Small intestine (tissue), 7 donors: Measurements from ENCODE around the gene CXCL9. TPM values are rescaled to one million over a fixed set of nuclear protein-coding genes. Genes with fewer than 3 reads are reported as not detected.
"Not testable (repeated sequence)": the region's sequence is repeated elsewhere in the genome, so short reads cannot be mapped to it uniquely, and the experiment has no call there.

ENCODE experiments used
- DNase-seq, 2 donors: peaks; one replicate each; pipeline versions ENCODE4 v3.0.0 to v3.0.0-alpha.2; 2013
- FAIRE-seq: peaks from 2 replicates; lab custom pipeline; 2012; peaks lifted over from hg19 to GRCh38; lab: Jason Lieb, UNC
- H3K27ac ChIP-seq, 3 donors: one replicate each; pipeline ENCODE4 v1.5.1; 2013; ENCODE audit warnings: low read length in 2 of 3, mild to moderate bottlenecking in 2 of 3, control low read depth in 1 of 3, inconsistent platforms in 1 of 3, low read depth in 1 of 3, moderate library complexity in 1 of 3
- H3K27me3 ChIP-seq, 3 donors: one replicate each; pipeline ENCODE4 v1.6.1; 2013; ENCODE audit warnings: low read length in 3 of 3, inconsistent platforms in 1 of 3; ENCODE audit not compliant: control insufficient read depth in 3 of 3, insufficient read depth in 3 of 3
- H3K36me3 ChIP-seq, 3 donors: one replicate each; pipeline ENCODE4 v1.6.1; 2013; ENCODE audit warnings: low read length in 3 of 3, inconsistent platforms in 1 of 3, low read depth in 1 of 3, mild to moderate bottlenecking in 1 of 3, moderate library complexity in 1 of 3; ENCODE audit not compliant: control insufficient read depth in 3 of 3, insufficient read depth in 2 of 3
- H3K4me1 ChIP-seq, 3 donors: one replicate each; pipeline ENCODE4 v1.6.1; 2013; ENCODE audit warnings: low read length in 2 of 3, inconsistent platforms in 1 of 3, low read depth in 1 of 3, mild to moderate bottlenecking in 1 of 3, moderate library complexity in 1 of 3; ENCODE audit not compliant: control insufficient read depth in 3 of 3, insufficient read depth in 2 of 3
- H3K4me3 ChIP-seq, 3 donors: one replicate each; pipeline ENCODE4 v1.5.1; 2013; ENCODE audit warnings: low read length in 3 of 3, control low read depth in 1 of 3, inconsistent platforms in 1 of 3, low read depth in 1 of 3, mild to moderate bottlenecking in 1 of 3, moderate library complexity in 1 of 3
- H3K9me3 ChIP-seq, 2 donors: one replicate each; pipeline ENCODE4 v1.6.1; 2013; ENCODE audit warnings: low read depth in 1 of 2, low read length in 1 of 2; ENCODE audit not compliant: control insufficient read depth in 2 of 2, insufficient read depth in 1 of 2
- WGBS, 3 donors: extraction: QIAGEN DNeasy Blood & Tissue Kit; methylation state at CpG; one replicate each; pipeline ENCODE4 v1.1.7; 2013; 5-methylcytosine and 5-hydroxymethylcytosine counted together
- polyA plus RNA-seq, 4 donors: library from polyadenylated mRNA; stranded (reverse) in 3 of 4; unstranded in 1 of 4; fragments of 200-250 nt in 3 of 4; fragments of 120-200 nt in 1 of 4; gene quantifications; one replicate each; pipeline versions ENCODE4 v1.2.1 to v1.2.3, GENCODE V29; 2013
- donor health status: healthy with polysubstance abuse.
- donor health status: control.
- donor health status: control.
- donor health status: Bipolar disorder and iron deficiency.
- donor health status: healthy.

The CXCL9 gene
- polyA plus RNA-seq, 4 donors: 2.0 to 4.1 (median 2.7) TPM; not detected in 1

DNA sequence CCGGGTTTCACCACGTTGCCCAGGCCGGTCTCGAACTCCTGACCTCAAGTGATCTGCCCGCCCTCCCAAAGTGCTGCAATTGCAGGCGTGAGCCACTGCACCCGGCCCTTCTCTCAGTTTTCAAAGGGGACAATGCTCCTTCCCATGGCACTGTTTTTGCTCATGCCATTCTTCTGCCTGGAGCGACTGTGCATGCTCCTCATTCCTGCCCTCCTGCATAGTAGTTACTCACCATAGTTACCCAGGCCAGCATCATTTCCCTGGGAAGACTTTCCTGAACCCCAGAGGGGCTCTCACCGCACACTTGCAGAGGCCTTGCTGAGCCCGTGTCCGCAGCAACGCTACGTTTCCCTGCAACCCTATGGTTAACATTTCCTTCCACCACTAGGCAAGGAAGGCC is 3.3 kb upstream of the CXCL9 start:
- H3K27me3 ChIP-seq: no peaks in the 10 kb centered on the region
- H3K36me3 ChIP-seq: no peaks in the 10 kb centered on the region
- 94 to 96% (median 96%) methylated on average over 13 of the region's 13 CpGs for WGBS, 3 donors
- H3K4me3 ChIP-seq: no peak overlapping the region
- FAIRE-seq (no peak), DNase-seq (no peak)
- no peak overlapping the region for H3K27ac ChIP-seq
- H3K4me1 ChIP-seq: peaks cover 0 to 18% (median 4%) of the 10 kb centered on the region in 3 donors
- no peaks in the 10 kb centered on the region for H3K9me3 ChIP-seq

DNA sequence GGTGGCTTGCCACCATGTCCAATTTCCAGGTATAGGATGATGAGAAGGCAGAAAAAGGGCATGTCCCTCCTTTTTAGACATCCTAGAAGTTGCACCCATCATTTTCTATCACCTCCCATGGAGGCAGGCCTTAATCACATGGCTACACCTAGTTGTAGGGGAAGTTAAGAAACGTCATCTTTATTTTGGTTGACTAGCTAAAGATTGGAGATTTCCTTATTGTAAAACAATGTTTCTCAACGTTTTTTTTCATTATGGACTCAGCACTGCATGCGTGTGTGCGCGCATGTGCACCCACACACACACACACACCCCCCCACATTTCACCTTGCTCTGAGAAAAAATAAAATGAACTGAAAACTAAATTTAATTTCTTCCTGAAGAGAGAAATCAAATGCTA is 2.0 kb upstream of the CXCL9 start:
- Histone ChIP-seq H3K4me3 (no peak overlapping the region), H3K27ac (no peak overlapping the region), H3K36me3 (no peaks in the 10 kb centered on the region), H3K27me3 (no peaks in the 10 kb centered on the region), H3K9me3 (no peaks in the 10 kb centered on the region), H3K4me1 (peaks cover 0 to 15% (median 4%) of the 10 kb centered on the region in 3 donors)
- no peak for DNase-seq
- 81 to 86% (median 86%) methylated on average over 5 of the region's 5 CpGs for WGBS, 3 donors
- no peak for FAIRE-seq

DNA sequence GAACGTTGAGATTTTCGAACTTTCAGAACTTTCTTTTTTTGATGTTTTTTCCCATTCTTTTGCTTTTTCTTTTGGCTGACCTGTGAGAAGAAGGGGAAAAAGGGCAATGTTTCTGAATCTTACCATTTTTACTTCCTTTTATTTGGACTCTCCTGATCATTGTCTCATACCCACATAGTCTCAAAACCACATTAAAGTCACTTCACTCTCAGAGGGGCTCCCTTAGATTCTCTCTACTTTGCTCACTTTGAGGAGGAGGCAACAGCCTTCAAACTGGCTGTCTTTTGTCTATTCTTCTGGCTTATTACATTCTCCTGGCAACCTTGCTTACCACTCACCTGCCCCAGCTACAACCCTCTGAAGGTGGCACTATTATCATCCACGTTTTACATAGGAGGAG is 3.7 kb downstream of the CXCL9 start:
- DNase-seq (no peak), FAIRE-seq (no peak)
- H3K36me3 ChIP-seq: no peaks in the 10 kb centered on the region
- peaks cover 0 to 4% of the 10 kb centered on the region in 2 donors for H3K9me3 ChIP-seq
- H3K27ac ChIP-seq: no peak overlapping the region
- WGBS, 3 donors: 79 to 85% (median 83%) methylated on average over 3 of the region's 3 CpGs
- H3K4me3 ChIP-seq: no peak overlapping the region
- no peaks in the 10 kb centered on the region for H3K27me3 ChIP-seq
- H3K4me1 ChIP-seq: peaks cover 0 to 35% (median 0%) of the 10 kb centered on the region in 3 donors

DNA sequence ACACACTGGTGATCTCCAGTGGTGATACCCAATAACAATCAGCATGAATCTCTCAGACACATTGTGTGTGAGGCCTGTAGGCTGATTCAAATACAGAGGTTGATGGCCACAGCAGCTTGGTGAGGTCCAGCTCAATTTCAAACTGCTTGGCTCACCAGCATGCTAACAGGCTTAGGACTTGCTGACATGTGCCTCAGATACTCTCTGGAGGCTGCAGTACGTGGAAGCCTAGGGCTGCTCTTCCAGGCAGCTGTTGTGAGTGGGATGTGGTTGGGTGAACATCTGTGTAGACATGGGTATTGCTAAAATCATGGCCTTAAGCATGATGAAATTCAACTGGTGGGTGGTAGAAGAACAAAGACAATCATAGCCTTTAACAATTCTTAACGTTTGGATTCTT is 4.3 kb downstream of the CXCL9 start:
- FAIRE-seq: no peak
- DNase-seq: no peak
- Histone ChIP-seq H3K9me3 (peaks cover 0 to 4% of the 10 kb centered on the region in 2 donors), H3K27me3 (no peaks in the 10 kb centered on the region), H3K27ac (no peak overlapping the region), H3K4me3 (no peak overlapping the region), H3K4me1 (peaks cover 0 to 38% (median 0%) of the 10 kb centered on the region in 3 donors), H3K36me3 (no peaks in the 10 kb centered on the region)
- 77 to 87% (median 84%) methylated on average over 2 of the region's 2 CpGs for WGBS, 3 donors

DNA sequence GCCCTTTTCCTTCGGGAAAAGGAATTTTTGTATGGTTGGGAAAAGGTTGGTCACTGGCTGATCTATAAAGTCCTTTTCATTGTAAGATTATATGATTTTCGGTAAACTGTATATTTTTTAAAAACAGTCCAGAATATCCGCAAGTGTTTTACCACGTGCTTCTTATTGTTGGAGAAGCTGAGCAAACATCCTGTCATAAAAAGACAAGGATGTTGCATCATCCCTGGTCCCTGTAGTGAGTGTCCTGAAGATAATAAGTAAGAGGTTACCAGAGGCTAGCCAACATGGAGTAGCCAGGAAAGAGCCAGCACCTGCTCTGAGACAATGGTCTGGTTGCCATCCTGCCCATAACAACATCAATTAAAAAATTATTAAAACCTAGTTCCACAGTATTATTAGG is 5.1 kb downstream of the CXCL9 start:
- no peak overlapping the region for H3K4me3 ChIP-seq
- DNase-seq (peak in 1 of 2 donors; percentile 69), FAIRE-seq (no peak)
- no peaks in the 10 kb centered on the region for H3K27me3 ChIP-seq
- no peak overlapping the region for H3K27ac ChIP-seq
- H3K36me3 ChIP-seq: no peaks in the 10 kb centered on the region
- H3K4me1 ChIP-seq: peaks cover 0 to 42% (median 0%) of the 10 kb centered on the region in 3 donors
- WGBS, 3 donors: 69 to 79% (median 77%) methylated on average over 4 of the region's 4 CpGs
- peaks cover 0 to 4% of the 10 kb centered on the region in 2 donors for H3K9me3 ChIP-seq

DNA sequence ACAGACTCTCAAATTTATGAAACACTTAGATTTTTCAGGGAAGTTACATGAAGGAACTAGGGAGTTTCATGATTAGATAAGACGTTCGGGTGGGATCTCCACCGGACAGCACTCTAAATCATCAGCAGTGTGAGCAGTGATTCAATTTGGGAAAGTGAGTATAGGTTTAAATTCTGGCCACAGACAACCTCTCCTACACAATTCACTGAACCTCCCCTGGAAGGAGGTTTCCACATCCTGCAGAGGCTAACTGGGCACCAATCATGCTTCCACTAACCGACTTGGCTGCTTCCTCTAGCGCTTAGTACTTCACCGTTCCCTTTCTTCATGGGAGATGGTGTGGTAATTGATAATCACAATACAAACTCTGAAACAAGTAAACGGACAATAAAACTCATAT is 5.6 kb downstream of the CXCL9 start:
- peaks cover 0 to 42% (median 0%) of the 10 kb centered on the region in 3 donors for H3K4me1 ChIP-seq
- no peak for FAIRE-seq
- WGBS, 3 donors: 83 to 88% (median 85%) methylated on average over 7 of the region's 7 CpGs
- no peaks in the 10 kb centered on the region for H3K27me3 ChIP-seq
- no peaks in the 10 kb centered on the region for H3K36me3 ChIP-seq
- peaks cover 0 to 4% of the 10 kb centered on the region in 2 donors for H3K9me3 ChIP-seq
- no peak for DNase-seq
- H3K27ac ChIP-seq: no peak overlapping the region
- no peak overlapping the region for H3K4me3 ChIP-seq

DNA sequence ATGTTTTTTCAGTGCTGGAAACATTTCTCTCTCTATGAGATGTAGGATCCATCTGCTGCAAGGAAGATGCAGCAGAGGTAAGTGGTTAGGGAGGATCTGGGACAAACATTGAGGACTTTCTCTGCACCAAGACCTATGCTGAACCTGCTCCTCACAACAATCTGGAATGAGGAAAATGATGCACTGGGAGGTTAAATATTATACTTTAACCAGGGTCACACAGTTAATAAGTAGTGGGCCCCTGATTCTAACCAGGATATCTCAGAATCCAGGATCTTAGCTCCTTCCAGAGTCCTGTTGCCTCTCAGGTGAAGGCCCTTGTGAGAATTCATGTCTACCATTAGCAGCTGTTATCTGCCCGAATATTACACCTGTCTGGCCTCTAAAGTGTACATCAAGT is 7.0 kb downstream of the CXCL9 start:
- DNase-seq: peak in 1 of 2 donors; percentile 32
- no peak overlapping the region for H3K4me3 ChIP-seq
- H3K9me3 ChIP-seq: peaks cover 0 to 4% of the 10 kb centered on the region in 2 donors
- no peaks in the 10 kb centered on the region for H3K36me3 ChIP-seq
- FAIRE-seq: no peak
- 65 to 92% (median 75%) methylated on average over 1 of the region's 1 CpG for WGBS, 3 donors
- no peak overlapping the region for H3K27ac ChIP-seq
- peaks cover 0 to 40% (median 0%) of the 10 kb centered on the region in 3 donors for H3K4me1 ChIP-seq
- H3K27me3 ChIP-seq: no peaks in the 10 kb centered on the region

DNA sequence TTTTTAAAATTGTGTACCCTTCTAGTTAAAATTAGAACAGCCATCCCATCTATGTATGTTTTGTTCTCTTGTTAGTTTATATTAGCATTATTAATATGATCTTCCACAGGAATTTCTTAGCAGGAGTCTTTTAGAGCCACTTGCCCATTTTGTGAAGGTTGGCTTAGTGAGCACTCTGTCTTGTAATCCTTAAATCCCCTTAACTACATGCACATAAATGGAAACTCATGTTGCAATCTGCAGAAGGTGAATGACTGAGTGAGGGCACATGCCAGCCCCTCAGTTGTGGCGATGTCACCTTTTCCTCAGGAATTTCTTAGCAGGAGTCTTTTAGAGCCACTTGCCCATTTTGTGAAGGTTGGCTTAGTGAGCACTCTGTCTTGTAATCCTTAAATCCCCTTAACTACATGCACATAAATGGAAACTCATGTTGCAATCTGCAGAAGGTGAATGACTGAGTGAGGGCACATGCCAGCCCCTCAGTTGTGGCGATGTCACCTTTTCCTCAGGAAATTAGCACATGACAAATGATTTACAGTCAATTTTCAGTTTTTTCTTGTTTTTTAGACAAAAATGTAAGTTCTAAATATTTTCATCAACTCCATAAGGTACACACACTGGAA is 8.7 kb downstream of the CXCL9 start:
- not testable (repeated sequence) for FAIRE-seq, DNase-seq
- WGBS, 3 donors: 91 to 94% (median 94%) methylated on average over 2 of the region's 2 CpGs

DNA sequence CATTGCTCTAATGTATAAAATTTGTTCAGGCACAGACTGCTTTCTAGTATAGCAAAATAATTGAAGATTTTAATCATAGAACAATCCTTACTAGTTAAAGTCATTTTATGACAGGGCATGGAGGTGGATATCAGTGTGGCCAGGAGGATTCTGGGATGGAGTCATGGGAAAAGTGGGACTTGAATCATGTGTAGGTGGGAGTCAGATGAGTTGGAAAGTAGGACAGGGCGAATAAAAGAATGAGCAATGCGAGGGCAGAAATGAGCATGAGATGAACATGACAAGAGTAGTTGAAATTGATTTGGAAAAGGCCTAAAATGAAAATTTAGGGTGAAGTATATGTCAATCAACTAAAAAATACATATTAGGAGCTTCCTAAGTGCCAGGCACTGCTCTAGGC is 9.4 kb downstream of the CXCL9 start:
- no peak for FAIRE-seq
- no peak overlapping the region for H3K27ac ChIP-seq
- no peak overlapping the region for H3K4me3 ChIP-seq
- no peaks in the 10 kb centered on the region for H3K27me3 ChIP-seq
- 93 to 97% (median 97%) methylated on average over 2 of the region's 2 CpGs for WGBS, 3 donors
- H3K4me1 ChIP-seq: peaks cover 0 to 40% (median 0%) of the 10 kb centered on the region in 3 donors
- DNase-seq: no peak
- H3K9me3 ChIP-seq: peaks cover 0 to 4% of the 10 kb centered on the region in 2 donors
- no peaks in the 10 kb centered on the region for H3K36me3 ChIP-seq

More for the DNA sequence above, 8.7 kb downstream of the CXCL9 start:
- not testable (repeated sequence) for H3K9me3 ChIP-seq, H3K27me3 ChIP-seq, H3K36me3 ChIP-seq, H3K27ac ChIP-seq, H3K4me3 ChIP-seq
- H3K4me1 ChIP-seq: peaks cover 0 to 40% (median 0%) of the 10 kb centered on the region in 3 donors
